ENCODE data around the gene EAPP. TPM values are rescaled to one million over a fixed set of nuclear protein-coding genes. Genes with fewer than 3 reads are reported as not detected.

Gene EAPP
- total RNA-seq, 1 experiment from 2014 or later = 32.2 TPM

DNA sequence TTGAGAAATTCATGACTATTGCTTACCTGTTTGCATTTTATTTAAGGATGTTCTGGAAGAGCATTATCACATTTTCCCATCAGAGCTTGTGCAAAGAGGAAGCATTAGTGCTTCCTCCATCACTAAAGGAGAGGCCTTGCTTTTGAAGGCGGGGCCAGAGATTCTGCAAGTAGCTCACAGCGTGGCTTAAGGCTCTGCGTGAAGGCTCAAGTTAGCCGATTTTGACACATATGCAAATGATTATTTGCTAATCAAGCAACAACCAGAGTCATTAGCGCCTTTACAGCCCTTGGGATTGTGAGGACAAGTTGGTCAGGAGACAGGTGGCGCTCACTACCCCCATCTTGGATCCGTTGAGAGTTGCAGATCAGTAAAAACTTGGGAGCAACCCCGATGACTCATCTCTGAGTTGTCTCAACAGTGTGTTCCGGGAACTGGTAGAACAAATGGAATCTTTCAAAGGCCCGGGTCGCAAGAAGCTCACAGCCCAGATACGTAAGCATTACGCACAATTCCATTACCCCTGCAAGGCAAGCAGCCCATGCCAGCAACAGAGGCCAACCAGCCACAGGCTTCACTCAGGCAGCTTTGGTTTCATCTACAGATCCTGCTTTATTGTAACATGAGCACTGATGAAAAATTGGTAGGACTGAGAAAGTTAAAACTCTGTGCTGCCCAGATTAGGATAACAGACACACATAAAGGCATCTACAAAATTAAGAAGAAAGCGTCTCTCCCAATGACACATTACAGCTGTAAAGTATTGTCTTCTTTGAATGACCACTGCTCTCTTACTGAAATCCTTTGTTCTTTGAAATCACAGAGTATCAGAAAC lies 42.6 kb downstream of the EAPP start:
- Histone ChIP-seq H3K36me3 (ENCODE audit: control insufficient read depth in 1 of 2, insufficient read depth in 2 of 2, low read length in 2 of 2) (no peaks in the 10 kb centered on the region), H3K79me2 (ENCODE audit: insufficient read depth, low read length) (no peaks in the 10 kb centered on the region), H4K20me1 (ENCODE audit: insufficient read depth) (no peaks in the 10 kb centered on the region), H3K9me2 (ENCODE audit: insufficient read depth) (no peaks in the 10 kb centered on the region), H3K4me2 (ENCODE audit: low read length) (peak overlapping the region; percentile 76), H2AFZ (ENCODE audit: low read depth, low read length, poor library complexity, severe bottlenecking) (peak overlapping the region; percentile 86), H3K4me1 (ENCODE audit: control insufficient read depth in 1 of 2, insufficient read depth in 2 of 2, low read length in 2 of 2) (peaks cover 21 to 36% of the 10 kb centered on the region in 2 experiments), H3K27ac (ENCODE audit: low read depth, low read length) (peak overlapping the region; percentile 62), H3K9ac (ENCODE audit: low read length) (peak overlapping the region; percentile 54), H3K9me3 (ENCODE audit: control insufficient read depth in 1 of 2, insufficient read depth in 1 of 2, low read depth in 1 of 2, low read length in 2 of 2) (no peaks in the 10 kb centered on the region), H3K4me3 (replicated peaks in 1 of 2; ENCODE audit: low read depth in 1 of 2, low read length in 2 of 2) (peak overlapping the region; percentile 19 to 43; a peak in 3 of 4 replicates), H3K27me3 (ENCODE audit: insufficient read depth, low read length) (no peaks in the 10 kb centered on the region)
- intact Hi-C loops (cut with micrococcal nuclease) = loop anchor here (10.0 kb wide), 1 partner anchor 652 kb away; no protein-coding TSS in a partner anchor
- ChIA-PET CTCF (interaction anchor here (0.7 to 6.9 kb wide), 6 partner anchors 14 to 174 kb away, joined by 3 to 99 read pairs (median 4); no protein-coding TSS in a partner anchor), POLR2A (interaction anchor here (0.5 to 5.2 kb wide), 3 partner anchors 11 to 165 kb away, joined by 3 to 25 read pairs (median 9); no protein-coding TSS in a partner anchor), RAD21 (ENCODE audit: low non-redundant PET in 1 of 2, low total read pairs in 2 of 2, uncharacterized antibody in 2 of 2, unreplicated experiment in 2 of 2) (interaction anchor here (0.6 to 2.8 kb wide), 4 partner anchors 11 to 165 kb away, joined by 3 to 21 read pairs (median 8); no protein-coding TSS in a partner anchor)
- peak; percentile 88 for ATAC-seq
- TSS peak; percentile 79 for BruUV-seq (replicated peaks)
- DNase-seq (ENCODE audit: low read depth, low spot score) = peak; percentile 97
- TF ChIP-seq POLR2AphosphoS5 (IDR thresholded peaks at IDR 0.05; ENCODE audit: low read depth, low read length) (peak; percentile 66), SRF (IDR thresholded peaks at IDR 0.05; ENCODE audit: low read depth) (peak; percentile 77), POLR2A (IDR thresholded peaks at IDR 0.05; ENCODE audit: borderline replicate concordance, extremely low read depth, insufficient read depth, insufficient read length) (no peak), RAD21 (IDR thresholded peaks at IDR 0.05; ENCODE audit: low read depth) (peak; percentile 19; the same call in 1 of the 2 replicates), SP1 (IDR thresholded peaks at IDR 0.05; ENCODE audit: low read depth) (peak; percentile 87), EZH2phosphoT487 (IDR thresholded peaks at IDR 0.05; ENCODE audit: borderline replicate concordance) (no peak), CEBPB (IDR thresholded peaks at IDR 0.05; ENCODE audit: low read depth) (peak; percentile 67; the same call in 1 of the 2 replicates), TCF7L2 (IDR thresholded peaks at IDR 0.05; ENCODE audit: borderline replicate concordance, extremely low read depth, insufficient read depth, insufficient read length) (peak; percentile 72), YY1 (IDR thresholded peaks at IDR 0.05; ENCODE audit: extremely low read depth, insufficient replicate concordance, low read depth, low read length) (peak; percentile 67), ZNF274 (IDR thresholded peaks at IDR 0.05; ENCODE audit: low read depth, low read length) (no peak), ELF1 (IDR thresholded peaks at IDR 0.05; ENCODE audit: borderline replicate concordance, low read depth) (peak; percentile 58), FOSL1 (IDR thresholded peaks at IDR 0.05; ENCODE audit: low read depth) (peak; percentile 92), CBX3 (IDR thresholded peaks at IDR 0.05; ENCODE audit: low read depth) (peak; percentile 86), EGR1 (IDR thresholded peaks at IDR 0.05; ENCODE audit: low read depth) (no peak), JUND (IDR thresholded peaks at IDR 0.05) (peak; percentile 91), ZFX (IDR thresholded peaks at IDR 0.05) (no peak), EZH2 (IDR thresholded peaks at IDR 0.05) (no peak), SIN3A (IDR thresholded peaks at IDR 0.05; ENCODE audit: low read depth) (no peak)
- TF ChIP-seq, protein P1, sequence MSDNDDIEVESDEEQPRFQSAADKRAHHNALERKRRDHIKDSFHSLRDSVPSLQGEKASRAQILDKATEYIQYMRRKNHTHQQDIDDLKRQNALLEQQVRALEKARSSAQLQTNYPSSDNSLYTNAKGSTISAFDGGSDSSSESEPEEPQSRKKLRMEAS (IDR thresholded peaks at IDR 0.05) = peak; percentile 70
- TF ChIP-seq, protein P2, sequence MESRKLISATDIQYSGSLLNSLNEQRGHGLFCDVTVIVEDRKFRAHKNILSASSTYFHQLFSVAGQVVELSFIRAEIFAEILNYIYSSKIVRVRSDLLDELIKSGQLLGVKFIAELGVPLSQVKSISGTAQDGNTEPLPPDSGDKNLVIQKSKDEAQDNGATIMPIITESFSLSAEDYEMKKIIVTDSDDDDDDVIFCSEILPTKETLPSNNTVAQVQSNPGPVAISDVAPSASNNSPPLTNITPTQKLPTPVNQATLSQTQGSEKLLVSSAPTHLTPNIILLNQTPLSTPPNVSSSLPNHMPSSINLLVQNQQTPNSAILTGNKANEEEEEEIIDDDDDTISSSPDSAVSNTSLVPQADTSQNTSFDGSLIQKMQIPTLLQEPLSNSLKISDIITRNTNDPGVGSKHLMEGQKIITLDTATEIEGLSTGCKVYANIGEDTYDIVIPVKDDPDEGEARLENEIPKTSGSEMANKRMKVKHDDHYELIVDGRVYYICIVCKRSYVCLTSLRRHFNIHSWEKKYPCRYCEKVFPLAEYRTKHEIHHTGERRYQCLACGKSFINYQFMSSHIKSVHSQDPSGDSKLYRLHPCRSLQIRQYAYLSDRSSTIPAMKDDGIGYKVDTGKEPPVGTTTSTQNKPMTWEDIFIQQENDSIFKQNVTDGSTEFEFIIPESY (IDR thresholded peaks at IDR 0.05; ENCODE audit: extremely low read depth, insufficient replicate concordance, low read length) = no peak
- TF ChIP-seq, protein P3, sequence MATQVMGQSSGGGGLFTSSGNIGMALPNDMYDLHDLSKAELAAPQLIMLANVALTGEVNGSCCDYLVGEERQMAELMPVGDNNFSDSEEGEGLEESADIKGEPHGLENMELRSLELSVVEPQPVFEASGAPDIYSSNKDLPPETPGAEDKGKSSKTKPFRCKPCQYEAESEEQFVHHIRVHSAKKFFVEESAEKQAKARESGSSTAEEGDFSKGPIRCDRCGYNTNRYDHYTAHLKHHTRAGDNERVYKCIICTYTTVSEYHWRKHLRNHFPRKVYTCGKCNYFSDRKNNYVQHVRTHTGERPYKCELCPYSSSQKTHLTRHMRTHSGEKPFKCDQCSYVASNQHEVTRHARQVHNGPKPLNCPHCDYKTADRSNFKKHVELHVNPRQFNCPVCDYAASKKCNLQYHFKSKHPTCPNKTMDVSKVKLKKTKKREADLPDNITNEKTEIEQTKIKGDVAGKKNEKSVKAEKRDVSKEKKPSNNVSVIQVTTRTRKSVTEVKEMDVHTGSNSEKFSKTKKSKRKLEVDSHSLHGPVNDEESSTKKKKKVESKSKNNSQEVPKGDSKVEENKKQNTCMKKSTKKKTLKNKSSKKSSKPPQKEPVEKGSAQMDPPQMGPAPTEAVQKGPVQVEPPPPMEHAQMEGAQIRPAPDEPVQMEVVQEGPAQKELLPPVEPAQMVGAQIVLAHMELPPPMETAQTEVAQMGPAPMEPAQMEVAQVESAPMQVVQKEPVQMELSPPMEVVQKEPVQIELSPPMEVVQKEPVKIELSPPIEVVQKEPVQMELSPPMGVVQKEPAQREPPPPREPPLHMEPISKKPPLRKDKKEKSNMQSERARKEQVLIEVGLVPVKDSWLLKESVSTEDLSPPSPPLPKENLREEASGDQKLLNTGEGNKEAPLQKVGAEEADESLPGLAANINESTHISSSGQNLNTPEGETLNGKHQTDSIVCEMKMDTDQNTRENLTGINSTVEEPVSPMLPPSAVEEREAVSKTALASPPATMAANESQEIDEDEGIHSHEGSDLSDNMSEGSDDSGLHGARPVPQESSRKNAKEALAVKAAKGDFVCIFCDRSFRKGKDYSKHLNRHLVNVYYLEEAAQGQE (IDR thresholded peaks at IDR 0.05; ENCODE audit: low read depth) = no peak
- TF ChIP-seq, protein P4, sequence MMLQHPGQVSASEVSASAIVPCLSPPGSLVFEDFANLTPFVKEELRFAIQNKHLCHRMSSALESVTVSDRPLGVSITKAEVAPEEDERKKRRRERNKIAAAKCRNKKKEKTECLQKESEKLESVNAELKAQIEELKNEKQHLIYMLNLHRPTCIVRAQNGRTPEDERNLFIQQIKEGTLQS (IDR thresholded peaks at IDR 0.05) = no peak
